PC-9 (cell line): ENCODE measurements around the gene ENPP7.

ENCODE experiments used
- CTCF ChIP-seq: fragments of 200-600 bp; sonication (generic); conservative IDR thresholded peaks from 2 replicates; pipeline ENCODE4 v1.6.1; 2017; ENCODE audit warnings: mixed run types, antibody characterized with exemption, mild to moderate bottlenecking, moderate library complexity
- EZH2 ChIP-seq: fragments of 200-600 bp; sonication (generic); IDR thresholded peaks from 2 replicates; pipeline ENCODE4 v1.8.0; 2017; ENCODE audit warnings: antibody characterized with exemption, low read depth

- TF ChIP-seq CTCF (no peak), EZH2 (no peak)
Observed at GRCh38 chr17:79702550-79703236, 28.1 kb upstream of the ENPP7 start.
